HG03432 (cell line): ENCODE measurements around the gene PRSS16.
"Not testable (repeated sequence)": the region's sequence is repeated elsewhere in the genome, so short reads cannot be mapped to it uniquely, and the experiment has no call there.

Source experiments
- ATAC-seq: cut with Tn5 transposase; IDR thresholded peaks from one replicate; pipeline ENCODE4 v1.9.1; 2021; ENCODE audit warnings: mild to moderate bottlenecking, moderate library complexity; ENCODE audit not compliant: unreplicated experiment

Gene PRSS16, protein sequence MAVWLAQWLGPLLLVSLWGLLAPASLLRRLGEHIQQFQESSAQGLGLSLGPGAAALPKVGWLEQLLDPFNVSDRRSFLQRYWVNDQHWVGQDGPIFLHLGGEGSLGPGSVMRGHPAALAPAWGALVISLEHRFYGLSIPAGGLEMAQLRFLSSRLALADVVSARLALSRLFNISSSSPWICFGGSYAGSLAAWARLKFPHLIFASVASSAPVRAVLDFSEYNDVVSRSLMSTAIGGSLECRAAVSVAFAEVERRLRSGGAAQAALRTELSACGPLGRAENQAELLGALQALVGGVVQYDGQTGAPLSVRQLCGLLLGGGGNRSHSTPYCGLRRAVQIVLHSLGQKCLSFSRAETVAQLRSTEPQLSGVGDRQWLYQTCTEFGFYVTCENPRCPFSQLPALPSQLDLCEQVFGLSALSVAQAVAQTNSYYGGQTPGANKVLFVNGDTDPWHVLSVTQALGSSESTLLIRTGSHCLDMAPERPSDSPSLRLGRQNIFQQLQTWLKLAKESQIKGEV

DNA sequence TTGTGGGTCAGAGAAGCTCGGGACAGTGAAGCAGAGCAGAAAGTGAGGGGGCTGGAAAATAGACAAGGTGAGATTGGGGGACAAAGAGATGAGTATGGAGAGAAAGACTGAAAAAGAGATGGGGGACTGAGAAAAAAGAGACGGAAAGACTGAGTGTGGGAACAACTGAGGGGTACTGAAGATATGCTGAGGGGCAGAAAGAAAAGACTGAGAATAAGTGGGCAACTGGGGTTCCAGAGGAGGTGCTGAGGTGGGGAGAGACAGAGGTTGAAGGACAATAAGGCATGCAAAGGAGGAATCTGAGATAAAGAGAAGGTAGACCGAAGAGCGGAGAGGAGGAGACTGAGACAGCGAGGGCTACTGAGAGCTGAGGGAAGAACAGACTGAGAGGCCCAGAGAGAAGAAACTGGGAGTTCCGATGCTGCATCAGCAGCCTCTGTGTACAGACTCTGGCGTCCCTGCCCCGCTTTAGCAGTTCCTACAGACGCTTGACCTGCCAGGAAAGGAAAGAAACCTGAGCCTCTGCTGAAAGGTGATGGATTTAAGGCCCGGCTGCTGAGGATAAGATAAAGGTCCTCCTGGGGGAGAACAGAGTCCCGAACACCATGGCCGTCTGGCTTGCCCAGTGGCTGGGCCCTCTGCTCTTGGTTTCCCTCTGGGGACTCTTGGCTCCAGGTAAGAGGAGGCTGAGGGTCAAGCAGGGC lies at the start of gene PRSS16:
PRSS16 (plus strand) TSS at position 569 of the 704 bp plus-strand sequence; CDS start at position 606, 37 bp downstream.
- no peak for ATAC-seq

- ATAC-seq, result no peak
These were observed 41.9 kb upstream of the PRSS16 start for GRCh38 chr6:27205375-27206278.

DNA sequence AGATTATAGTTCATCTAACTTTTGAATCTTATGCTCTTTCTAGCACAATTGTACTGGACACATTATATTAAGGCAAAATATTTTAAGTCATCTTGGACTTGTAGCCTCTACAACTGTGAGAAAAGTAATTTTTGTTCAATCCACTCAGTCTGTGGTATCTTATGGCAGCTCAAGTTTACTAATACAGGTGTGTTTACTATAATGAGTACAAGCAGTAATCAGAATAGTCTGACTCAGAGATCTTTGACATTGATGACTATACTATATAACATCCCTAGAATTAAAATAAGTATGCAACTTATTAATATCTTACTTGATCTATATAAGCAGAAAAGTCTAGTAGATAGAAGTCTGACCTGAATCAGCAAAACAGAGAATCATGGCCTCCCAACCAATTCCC lies 40.7 kb upstream of the PRSS16 start:
- ATAC-seq, result no peak

GRCh38 chr6:27208042-27208441 lies 39.5 kb upstream of the PRSS16 start:
- ATAC-seq, result no peak

- no peak for ATAC-seq
These were observed 38.3 kb upstream of the PRSS16 start for GRCh38 chr6:27209196-27209595.

- ATAC-seq, result no peak
These were observed 37.7 kb upstream of the PRSS16 start for GRCh38 chr6:27209659-27210269.

GRCh38 chr6:27213091-27213517 lies 34.4 kb upstream of the PRSS16 start:
- not testable (repeated sequence) for ATAC-seq

GRCh38 chr6:27213544-27214125 lies 33.9 kb upstream of the PRSS16 start:
- no peak for ATAC-seq

DNA sequence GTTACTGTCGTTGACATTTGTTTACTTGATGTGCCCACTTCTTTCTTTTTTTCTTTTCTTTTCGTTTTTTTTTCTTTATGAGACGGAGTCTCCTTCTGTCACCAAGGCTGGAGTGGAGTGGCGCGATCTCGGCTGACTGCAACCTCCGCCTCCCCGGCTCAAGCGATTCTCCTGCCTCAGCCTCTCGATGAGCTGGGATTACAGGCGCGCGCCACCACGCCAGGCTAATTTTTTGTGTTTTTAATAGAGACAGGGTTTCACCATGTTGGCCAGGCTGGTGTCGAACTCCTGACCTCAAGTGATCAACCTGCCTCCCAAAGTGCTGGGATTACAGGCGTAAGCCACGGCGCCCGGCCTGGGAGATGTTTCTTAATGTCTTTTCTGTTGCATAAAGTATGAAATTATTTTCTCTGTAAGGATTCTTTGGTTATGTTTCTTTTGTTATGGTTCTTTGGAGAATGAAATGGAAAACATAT lies 33.3 kb upstream of the PRSS16 start:
- no peak for ATAC-seq

DNA sequence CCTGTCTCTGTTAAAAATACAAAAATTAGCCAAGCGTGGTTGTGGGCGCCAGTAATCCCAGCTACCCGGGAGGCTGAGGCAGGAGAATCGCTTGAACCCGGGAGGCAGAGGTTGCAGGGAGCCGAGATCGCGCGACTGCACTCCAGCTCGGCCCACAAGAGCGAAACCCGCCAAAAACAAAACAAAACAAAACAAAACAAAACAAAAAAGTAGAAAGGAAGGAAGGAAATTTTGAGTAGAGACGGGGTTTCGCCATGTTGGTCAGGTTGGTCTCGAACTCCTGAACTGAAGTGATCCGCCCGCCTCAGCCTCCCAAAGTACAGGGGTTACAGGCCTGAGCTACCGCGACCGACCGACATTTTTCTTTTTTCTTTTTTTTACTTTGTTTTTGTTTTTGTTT lies 30.6 kb upstream of the PRSS16 start:
- no peak for ATAC-seq

GRCh38 chr6:27222971-27223370 lies 24.5 kb upstream of the PRSS16 start:
- not testable (repeated sequence) for ATAC-seq

DNA sequence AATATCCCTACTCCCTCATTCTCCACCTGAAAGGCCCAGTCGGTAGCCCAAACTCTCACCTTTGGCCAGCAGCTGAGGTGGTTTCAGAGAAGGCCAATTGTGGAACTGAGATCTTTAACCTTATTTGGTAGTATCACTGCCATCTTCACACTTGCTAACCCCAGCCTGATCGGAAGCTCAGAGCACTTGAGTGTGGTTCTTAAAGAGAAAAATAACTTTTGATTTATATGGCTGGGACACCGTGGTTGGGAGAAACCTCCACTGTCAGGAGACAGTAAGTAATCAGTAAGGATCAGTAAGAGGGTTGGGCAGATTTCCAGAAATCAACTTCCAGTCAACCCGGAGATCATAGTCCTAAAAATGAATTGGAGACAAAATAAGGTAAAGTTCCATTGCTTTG lies 22.8 kb upstream of the PRSS16 start:
- ATAC-seq, result no peak

DNA sequence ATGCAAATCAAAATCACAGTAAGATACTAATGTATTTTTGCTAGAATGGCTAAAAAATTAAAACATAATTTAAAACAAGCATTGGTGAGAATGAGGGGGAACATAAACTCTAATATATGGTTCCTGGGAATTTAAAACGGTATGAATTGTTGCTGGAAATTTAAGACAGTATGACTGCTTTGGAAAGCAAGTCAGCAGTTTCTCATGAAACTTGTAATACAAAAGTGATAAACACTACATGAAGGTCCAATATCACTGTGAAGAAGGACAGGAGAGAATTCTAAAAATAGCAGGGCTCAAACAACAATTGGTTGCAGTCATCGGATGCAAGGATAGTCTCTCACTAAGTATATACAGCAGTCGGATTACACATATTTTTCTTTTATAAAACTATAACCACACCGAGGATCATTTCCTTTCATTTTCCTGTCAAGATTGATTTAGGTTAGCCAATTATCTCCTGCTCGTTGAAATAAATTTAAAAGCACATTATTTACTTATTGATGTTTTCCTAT lies 18.5 kb upstream of the PRSS16 start:
- no peak for ATAC-seq

DNA sequence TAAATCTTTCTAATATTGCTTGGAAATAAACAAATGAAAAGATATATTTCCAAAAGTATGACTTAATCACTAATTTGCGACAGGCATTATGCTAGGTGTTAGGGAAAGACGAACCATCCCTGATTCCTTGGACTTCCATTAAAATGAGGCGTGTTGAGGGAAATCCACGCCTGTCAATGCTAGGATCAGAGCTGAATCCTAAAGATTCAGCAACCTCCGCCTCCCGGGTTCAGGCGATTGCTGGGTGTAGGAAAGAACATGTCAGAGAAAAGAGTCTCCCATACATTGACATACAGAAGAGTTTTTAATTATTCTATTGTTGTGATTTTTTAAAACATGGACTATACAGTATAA lies 16.8 kb upstream of the PRSS16 start:
- ATAC-seq, result no peak

DNA sequence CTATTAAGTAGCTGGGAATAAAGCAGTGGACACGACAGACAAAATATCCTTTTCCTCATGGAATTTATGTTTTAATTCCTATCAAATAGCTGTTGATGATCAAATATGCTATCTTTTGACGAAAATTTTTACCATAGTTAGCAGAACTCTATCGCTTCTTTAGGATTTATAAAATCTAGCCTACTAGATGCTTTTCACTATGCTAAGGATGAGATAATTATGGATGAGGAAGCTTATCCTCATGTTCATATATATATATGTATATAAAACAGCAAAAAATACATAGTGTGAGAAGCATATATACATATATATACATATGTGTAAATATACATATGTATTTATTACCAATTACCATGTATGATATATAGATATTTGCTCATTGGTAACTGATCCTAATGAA lies 12.9 kb upstream of the PRSS16 start:
- ATAC-seq, result no peak

- no peak for ATAC-seq
These were observed 10.3 kb upstream of the PRSS16 start for GRCh38 chr6:27237089-27237803.

GRCh38 chr6:27238010-27238983 lies 9.2 kb upstream of the PRSS16 start:
- ATAC-seq, result no peak

DNA sequence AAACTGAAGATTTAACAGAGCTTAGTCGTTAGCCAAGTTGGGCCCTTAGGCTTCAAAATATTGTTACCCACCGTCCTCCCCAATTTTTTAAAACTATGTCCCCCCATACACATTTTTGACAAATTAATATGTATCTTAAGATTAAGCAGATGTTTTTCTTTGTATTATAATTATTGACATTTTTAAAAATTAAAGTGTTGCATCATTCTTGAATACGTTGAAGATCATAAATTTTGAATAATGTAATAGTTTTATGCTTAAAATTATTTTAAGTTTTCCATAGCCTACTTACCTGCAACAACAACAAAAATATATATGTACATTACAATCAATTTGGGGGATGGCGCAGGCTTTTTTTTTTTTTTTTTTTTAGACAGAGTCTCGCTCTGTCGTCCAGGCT lies 8.2 kb upstream of the PRSS16 start:
- ATAC-seq, result no peak
